SK-N-SH treated with all-trans-retinoic acid at 6 μM for 48 hours (cell line): Measurements from ENCODE around the gene RNF207.

Source experiments
- ATAC-seq: fragments of 200-7000 bp; cut with Tn5 transposase; 3 replicates; pipeline ENCODE4 v1.9.1; 2020; ENCODE audit warnings: mild to moderate bottlenecking, moderate library complexity
- ARNTL ChIP-seq: fragments of 450-650 bp; formaldehyde crosslinking; IDR thresholded peaks from 2 replicates; pipeline ENCODE4 v1.5.0; 2020; ENCODE audit warnings: low read depth, mild to moderate bottlenecking, moderate library complexity, borderline replicate concordance
- CSDC2 ChIP-seq: fragments of 250-450 bp; sonication (Bioruptor Pico); IDR thresholded peaks from 2 replicates; pipeline ENCODE4 v1.5.0; 2020; ENCODE audit warnings: mild to moderate bottlenecking, moderate library complexity
- CSRNP3 ChIP-seq: fragments of 250-450 bp; sonication (Bioruptor Pico); IDR thresholded peaks from 2 replicates; pipeline ENCODE4 v1.5.1; 2021; ENCODE audit warnings: mild to moderate bottlenecking, moderate library complexity
- ESRRG ChIP-seq: fragments of 250-450 bp; sonication (Bioruptor Pico); IDR thresholded peaks from 2 replicates; pipeline ENCODE4 v1.6.1; 2021; ENCODE audit warnings: mild to moderate bottlenecking
- GLIS3 ChIP-seq: fragments of 250-450 bp; sonication (Bioruptor Pico); IDR thresholded peaks from 2 replicates; pipeline ENCODE4 v1.5.0; 2020; ENCODE audit warnings: mild to moderate bottlenecking, moderate library complexity
- ISL1 ChIP-seq: fragments of 250-450 bp; sonication (Bioruptor Pico); IDR thresholded peaks from 2 replicates; pipeline ENCODE4 v2.1.2; 2022; ENCODE audit warnings: mild to moderate bottlenecking, moderate library complexity
- OSR1 ChIP-seq: fragments of 250-450 bp; sonication (Bioruptor Pico); IDR thresholded peaks from 2 replicates; pipeline ENCODE4 v1.8.0; 2022; ENCODE audit warnings: moderate library complexity, mild to moderate bottlenecking, inconsistent platforms
- POU6F1 ChIP-seq: fragments of 250-450 bp; sonication (Bioruptor Pico); IDR thresholded peaks from 2 replicates; pipeline ENCODE4 v1.8.0; 2021; ENCODE audit warnings: low read depth, mild to moderate bottlenecking, moderate library complexity, borderline replicate concordance
- RARB ChIP-seq: fragments of 250-450 bp; sonication (Bioruptor Pico); IDR thresholded peaks from 2 replicates; pipeline ENCODE4 v1.8.0; 2021; ENCODE audit warnings: mild to moderate bottlenecking, moderate library complexity
- SNAI2 ChIP-seq: fragments of 250-450 bp; sonication (Bioruptor Pico); IDR thresholded peaks from 2 replicates; pipeline ENCODE4 v1.5.0; 2020; ENCODE audit warnings: mild to moderate bottlenecking, moderate library complexity
- TCF4 ChIP-seq: fragments of 250-450 bp; sonication (Bioruptor Pico); IDR thresholded peaks from 2 replicates; pipeline ENCODE4 v1.8.0; 2021; ENCODE audit warnings: mild to moderate bottlenecking, moderate library complexity, borderline replicate concordance
- TOX ChIP-seq: fragments of 250-450 bp; sonication (Bioruptor Pico); IDR thresholded peaks from 2 replicates; pipeline ENCODE4 v1.8.0; 2021; ENCODE audit warnings: mild to moderate bottlenecking, moderate library complexity, borderline replicate concordance
- TSHZ2 ChIP-seq: fragments of 250-450 bp; sonication (Bioruptor Pico); IDR thresholded peaks from 2 replicates; pipeline ENCODE4 v1.5.0; 2020; ENCODE audit warnings: mild to moderate bottlenecking, moderate library complexity
- ZC3H10 ChIP-seq: fragments of 250-450 bp; sonication (Bioruptor Pico); IDR thresholded peaks from 2 replicates; pipeline ENCODE4 v1.5.1; 2021; ENCODE audit warnings: mild to moderate bottlenecking, moderate library complexity
- ZFP3 ChIP-seq: fragments of 250-450 bp; sonication (Bioruptor Pico); IDR thresholded peaks from 2 replicates; pipeline ENCODE4 v1.5.0; 2020; ENCODE audit warnings: mild to moderate bottlenecking, moderate library complexity
- ZFP30 ChIP-seq: fragments of 450-650 bp; formaldehyde crosslinking; IDR thresholded peaks from 2 replicates; pipeline ENCODE4 v1.5.0; 2022; ENCODE audit warnings: mild to moderate bottlenecking, moderate library complexity
- ZNF70 ChIP-seq: fragments of 450-650 bp; formaldehyde crosslinking; IDR thresholded peaks from 2 replicates; pipeline ENCODE4 v1.5.0; 2020; ENCODE audit warnings: mild to moderate bottlenecking, moderate library complexity
- ZNF8 ChIP-seq: fragments of 450-650 bp; formaldehyde crosslinking; IDR thresholded peaks from 2 replicates; pipeline ENCODE4 v1.5.0; 2020; ENCODE audit warnings: mild to moderate bottlenecking, moderate library complexity
- TF ChIP-seq, protein P1 (sequence below): fragments of 250-450 bp; sonication (Bioruptor Pico); IDR thresholded peaks from 2 replicates; pipeline ENCODE4 v1.8.0; 2020; ENCODE audit warnings: mild to moderate bottlenecking, moderate library complexity, borderline replicate concordance

RNF207 gene

DNA sequence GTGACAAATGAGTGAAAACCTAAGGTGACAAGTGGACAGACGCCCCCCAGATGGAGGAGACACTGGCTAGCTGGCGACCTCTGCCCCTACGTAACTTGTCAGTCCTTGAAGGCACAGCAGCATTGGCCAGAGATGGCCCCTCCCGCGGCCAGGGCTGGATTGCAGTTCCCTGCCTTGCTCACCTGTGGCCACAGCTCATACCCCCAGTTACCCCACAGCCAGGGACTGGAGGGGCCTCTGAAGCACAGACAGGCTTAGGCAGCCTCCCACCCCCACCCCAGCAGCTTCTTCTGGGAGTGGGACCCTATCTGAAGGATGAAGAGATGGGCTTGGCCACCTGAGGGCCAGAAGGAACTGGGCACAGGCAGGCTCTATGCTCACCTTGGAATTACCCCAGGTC, 41.7 kb downstream of the RNF207 start:
- ATAC-seq, result no peak
- TF ChIP-seq GLIS3 (CRISPR knock-in tag) (no peak), TCF4 (CRISPR knock-in tag) (no peak), ISL1 (no peak), ESRRG (no peak), CSRNP3 (CRISPR knock-in tag) (no peak), OSR1 (no peak), ZFP3 (CRISPR knock-in tag) (no peak), TSHZ2 (CRISPR knock-in tag) (no peak), RARB (CRISPR knock-in tag) (no peak), ZC3H10 (CRISPR knock-in tag) (no peak), CSDC2 (CRISPR knock-in tag) (no peak), POU6F1 (no peak), ZNF70 (no peak), ARNTL (no peak)

GRCh38 chr1:6248161-6248776, 42.4 kb downstream of the RNF207 start:
- TF ChIP-seq RARB (CRISPR knock-in tag) (no peak), ZC3H10 (CRISPR knock-in tag) (no peak), POU6F1 (no peak), GLIS3 (CRISPR knock-in tag) (no peak), ARNTL (no peak), ZNF8 (CRISPR knock-in tag) (no peak), ZFP30 (CRISPR knock-in tag) (no peak), ISL1 (no peak), CSDC2 (CRISPR knock-in tag) (no peak), SNAI2 (no peak)
- ATAC-seq, result no peak

- TF ChIP-seq ZC3H10 (CRISPR knock-in tag) (no peak), ZFP30 (CRISPR knock-in tag) (no peak), OSR1 (no peak), ZNF8 (CRISPR knock-in tag) (no peak), TOX (CRISPR knock-in tag) (no peak), TCF4 (CRISPR knock-in tag) (no peak)
- TF ChIP-seq, protein P1, sequence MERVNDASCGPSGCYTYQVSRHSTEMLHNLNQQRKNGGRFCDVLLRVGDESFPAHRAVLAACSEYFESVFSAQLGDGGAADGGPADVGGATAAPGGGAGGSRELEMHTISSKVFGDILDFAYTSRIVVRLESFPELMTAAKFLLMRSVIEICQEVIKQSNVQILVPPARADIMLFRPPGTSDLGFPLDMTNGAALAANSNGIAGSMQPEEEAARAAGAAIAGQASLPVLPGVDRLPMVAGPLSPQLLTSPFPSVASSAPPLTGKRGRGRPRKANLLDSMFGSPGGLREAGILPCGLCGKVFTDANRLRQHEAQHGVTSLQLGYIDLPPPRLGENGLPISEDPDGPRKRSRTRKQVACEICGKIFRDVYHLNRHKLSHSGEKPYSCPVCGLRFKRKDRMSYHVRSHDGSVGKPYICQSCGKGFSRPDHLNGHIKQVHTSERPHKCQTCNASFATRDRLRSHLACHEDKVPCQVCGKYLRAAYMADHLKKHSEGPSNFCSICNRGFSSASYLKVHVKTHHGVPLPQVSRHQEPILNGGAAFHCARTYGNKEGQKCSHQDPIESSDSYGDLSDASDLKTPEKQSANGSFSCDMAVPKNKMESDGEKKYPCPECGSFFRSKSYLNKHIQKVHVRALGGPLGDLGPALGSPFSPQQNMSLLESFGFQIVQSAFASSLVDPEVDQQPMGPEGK (CRISPR knock-in tag), result no peak
- no peak for ATAC-seq
Observed at GRCh38 chr1:6248932-6249738, 43.2 kb downstream of the RNF207 start.
